Esophagus (tissue), 2 donors: ENCODE measurements around the gene HOXB1. TPM values are rescaled to one million over a fixed set of nuclear protein-coding genes. Genes with fewer than 3 reads are reported as not detected.
A peak's percentile ranks its signal among the peaks of the same experiment; 100 is the strongest.

Source experiments
- H3K27ac ChIP-seq, 2 donors: one replicate each; pipeline ENCODE4 v1.5.1; 2013; ENCODE audit warnings: low read depth in 2 of 2, mild to moderate bottlenecking in 2 of 2, inconsistent platforms in 1 of 2, low read length in 1 of 2, moderate library complexity in 1 of 2
- H3K27me3 ChIP-seq, 2 donors: one replicate each; pipeline ENCODE4 v1.6.1; 2013; ENCODE audit warnings: low read length in 2 of 2, control low read depth in 1 of 2, mild to moderate bottlenecking in 1 of 2; ENCODE audit not compliant: insufficient read depth in 2 of 2, control insufficient read depth in 1 of 2
- H3K36me3 ChIP-seq, 2 donors: one replicate each; pipeline ENCODE4 v1.6.1; 2013; ENCODE audit warnings: low read length in 1 of 2; ENCODE audit not compliant: control insufficient read depth in 2 of 2, insufficient read depth in 2 of 2
- H3K4me1 ChIP-seq, 2 donors: one replicate each; pipeline ENCODE4 v1.6.1; 2013; ENCODE audit warnings: low read length in 1 of 2; ENCODE audit not compliant: control insufficient read depth in 2 of 2, insufficient read depth in 2 of 2
- H3K4me3 ChIP-seq, 2 donors: one replicate each; pipeline ENCODE4 v1.5.1; 2013; ENCODE audit warnings: low read length in 2 of 2, mild to moderate bottlenecking in 2 of 2, low read depth in 1 of 2, moderate library complexity in 1 of 2
- H3K9me3 ChIP-seq, 2 donors: one replicate each; pipeline ENCODE4 v1.6.1; 2013; ENCODE audit warnings: mild to moderate bottlenecking in 2 of 2, low read depth in 1 of 2, low read length in 1 of 2, moderate library complexity in 1 of 2; ENCODE audit not compliant: control insufficient read depth in 2 of 2, insufficient read depth in 1 of 2
- WGBS, 2 donors: extraction: QIAGEN DNeasy Blood & Tissue Kit; methylation state at CpG; one replicate each; pipeline ENCODE4 v1.1.7; 2013; 5-methylcytosine and 5-hydroxymethylcytosine counted together
- polyA plus RNA-seq, 2 donors: library from polyadenylated mRNA; stranded (reverse); fragments of 200-250 nt; gene quantifications; one replicate each; pipeline ENCODE4 v1.2.3, GENCODE V29; 2013
- donor health status: healthy with polysubstance abuse.
- donor health status: Bipolar disorder and iron deficiency.

Gene HOXB1
- polyA plus RNA-seq, 2 donors, result 0.29 to 1.0 TPM

- H3K4me1 ChIP-seq, result peaks cover 0 to 3% of the 10 kb centered on the region in 2 donors
These were observed 38.2 kb downstream of the HOXB1 start for GRCh38 chr17:48492401-48493298.

GRCh38 chr17:48491527-48492273, 39.1 kb downstream of the HOXB1 start:
- no peaks in the 10 kb centered on the region for H3K27me3 ChIP-seq
- H3K36me3 ChIP-seq, result no peaks in the 10 kb centered on the region
- 74 to 75% methylated on average over 3 of the region's 3 CpGs for WGBS, 2 donors
- H3K4me1 ChIP-seq, result peaks cover 0 to 3% of the 10 kb centered on the region in 2 donors
- H3K27ac ChIP-seq, result no peak overlapping the region
- H3K4me3 ChIP-seq, result no peak overlapping the region
- H3K9me3 ChIP-seq, result no peaks in the 10 kb centered on the region

More at GRCh38 chr17:48492401-48493298, 38.2 kb downstream of the HOXB1 start:
- H3K27me3 ChIP-seq, result no peaks in the 10 kb centered on the region
- H3K4me3 ChIP-seq, result peak overlapping the region in 1 of 2 donors; percentile 7
- WGBS, 2 donors, result 8 to 9% methylated on average over 52 to 53 of the region's 53 CpGs
- H3K9me3 ChIP-seq, result no peaks in the 10 kb centered on the region
- no peak overlapping the region for H3K27ac ChIP-seq
- H3K36me3 ChIP-seq, result no peaks in the 10 kb centered on the region

- WGBS, 2 donors, result 53 to 64% methylated on average over 2 of the region's 2 CpGs
- Histone ChIP-seq H3K36me3 (no peaks in the 10 kb centered on the region), H3K4me1 (peaks cover 0 to 3% of the 10 kb centered on the region in 2 donors), H3K27ac (no peak overlapping the region), H3K9me3 (no peaks in the 10 kb centered on the region), H3K27me3 (no peaks in the 10 kb centered on the region), H3K4me3 (no peak overlapping the region)
These were observed 40.3 kb downstream of the HOXB1 start for GRCh38 chr17:48490451-48490892.

GRCh38 chr17:48489781-48490180, 41.0 kb downstream of the HOXB1 start:
- Histone ChIP-seq H3K9me3 (no peaks in the 10 kb centered on the region), H3K4me3 (no peak overlapping the region), H3K36me3 (no peaks in the 10 kb centered on the region), H3K4me1 (peaks cover 0 to 3% of the 10 kb centered on the region in 2 donors), H3K27ac (no peak overlapping the region), H3K27me3 (no peaks in the 10 kb centered on the region)
- 77 to 86% methylated on average over 13 of the region's 13 CpGs for WGBS, 2 donors

GRCh38 chr17:48488548-48489106, 42.2 kb downstream of the HOXB1 start:
- Histone ChIP-seq H3K9me3 (no peaks in the 10 kb centered on the region), H3K36me3 (no peaks in the 10 kb centered on the region), H3K4me3 (no peak overlapping the region), H3K27me3 (no peaks in the 10 kb centered on the region), H3K27ac (no peak overlapping the region), H3K4me1 (peaks cover 0 to 3% of the 10 kb centered on the region in 2 donors)
- 30 to 64% methylated on average over 3 of the region's 3 CpGs for WGBS, 2 donors

GRCh38 chr17:48487221-48487620, 43.6 kb downstream of the HOXB1 start:
- Histone ChIP-seq H3K36me3 (no peaks in the 10 kb centered on the region), H3K27ac (no peak overlapping the region), H3K27me3 (no peaks in the 10 kb centered on the region), H3K9me3 (no peaks in the 10 kb centered on the region), H3K4me1 (peaks cover 0 to 3% of the 10 kb centered on the region in 2 donors), H3K4me3 (no peak overlapping the region)
- 64 to 86% methylated on average over 2 of the region's 2 CpGs for WGBS, 2 donors

- no peak overlapping the region for H3K27ac ChIP-seq
- no peaks in the 10 kb centered on the region for H3K9me3 ChIP-seq
- no peaks in the 10 kb centered on the region for H3K36me3 ChIP-seq
- WGBS, 2 donors, result 49 to 51% methylated on average over 5 of the region's 5 CpGs
- H3K4me1 ChIP-seq, result peaks cover 0 to 3% of the 10 kb centered on the region in 2 donors
- no peak overlapping the region for H3K4me3 ChIP-seq
- no peaks in the 10 kb centered on the region for H3K27me3 ChIP-seq
These were observed 44.3 kb downstream of the HOXB1 start for GRCh38 chr17:48486557-48486956.

- no peak overlapping the region for H3K27ac ChIP-seq
- H3K36me3 ChIP-seq, result no peaks in the 10 kb centered on the region
- H3K9me3 ChIP-seq, result no peaks in the 10 kb centered on the region
- no peaks in the 10 kb centered on the region for H3K27me3 ChIP-seq
- WGBS, 2 donors, result 63 to 73% methylated on average over 2 of the region's 2 CpGs
- H3K4me3 ChIP-seq, result no peak overlapping the region
- peaks cover 0 to 3% of the 10 kb centered on the region in 2 donors for H3K4me1 ChIP-seq
These were observed 46.0 kb downstream of the HOXB1 start for GRCh38 chr17:48484850-48485249.

GRCh38 chr17:48484256-48484655, 46.6 kb downstream of the HOXB1 start:
- peaks cover 0 to 3% of the 10 kb centered on the region in 2 donors for H3K4me1 ChIP-seq
- 73 to 80% methylated on average over 3 of the region's 3 CpGs for WGBS, 2 donors
- no peaks in the 10 kb centered on the region for H3K36me3 ChIP-seq
- H3K9me3 ChIP-seq, result no peaks in the 10 kb centered on the region
- no peak overlapping the region for H3K27ac ChIP-seq
- H3K27me3 ChIP-seq, result no peaks in the 10 kb centered on the region
- no peak overlapping the region for H3K4me3 ChIP-seq
